Activated effector memory CD4-positive, alpha-beta T cell treated with Interleukin-2 at 50 U/mL for 16 hours (primary cell): Measurements from ENCODE around the gene UBXN4.

ENCODE experiments used
- DNase-seq: peaks from one replicate; pipeline ENCODE4 v3.0.0-alpha.2; 2020

The UBXN4 gene

GRCh38 chr2:135815269-135815668, 73.6 kb downstream of the UBXN4 start:
- DNase-seq: no peak

- DNase-seq: no peak
Observed at GRCh38 chr2:135817466-135817865, 75.8 kb downstream of the UBXN4 start.

- DNase-seq: no peak
Observed at GRCh38 chr2:135817951-135818350, 76.3 kb downstream of the UBXN4 start.

- no peak for DNase-seq
Observed at GRCh38 chr2:135818937-135819610, 77.4 kb downstream of the UBXN4 start.

- DNase-seq: peak; percentile 36
Observed at GRCh38 chr2:135820003-135820618, 78.5 kb downstream of the UBXN4 start.

- DNase-seq: no peak
Observed at GRCh38 chr2:135821190-135821589, 79.5 kb downstream of the UBXN4 start.

GRCh38 chr2:135822855-135823254, 81.2 kb downstream of the UBXN4 start:
- no peak for DNase-seq

- no peak for DNase-seq
Observed at GRCh38 chr2:135825131-135825530, 83.5 kb downstream of the UBXN4 start.

GRCh38 chr2:135825550-135826176, 84.0 kb downstream of the UBXN4 start:
- DNase-seq: no peak

GRCh38 chr2:135826544-135826943, 84.9 kb downstream of the UBXN4 start:
- DNase-seq: no peak

GRCh38 chr2:135829378-135830135, 87.9 kb downstream of the UBXN4 start:
- DNase-seq: no peak

GRCh38 chr2:135831180-135831812, 89.6 kb downstream of the UBXN4 start:
- no peak for DNase-seq

GRCh38 chr2:135832891-135833290, 91.2 kb downstream of the UBXN4 start:
- no peak for DNase-seq
